ENCODE measurements around the gene RPL7L1.

The RPL7L1 gene

DNA sequence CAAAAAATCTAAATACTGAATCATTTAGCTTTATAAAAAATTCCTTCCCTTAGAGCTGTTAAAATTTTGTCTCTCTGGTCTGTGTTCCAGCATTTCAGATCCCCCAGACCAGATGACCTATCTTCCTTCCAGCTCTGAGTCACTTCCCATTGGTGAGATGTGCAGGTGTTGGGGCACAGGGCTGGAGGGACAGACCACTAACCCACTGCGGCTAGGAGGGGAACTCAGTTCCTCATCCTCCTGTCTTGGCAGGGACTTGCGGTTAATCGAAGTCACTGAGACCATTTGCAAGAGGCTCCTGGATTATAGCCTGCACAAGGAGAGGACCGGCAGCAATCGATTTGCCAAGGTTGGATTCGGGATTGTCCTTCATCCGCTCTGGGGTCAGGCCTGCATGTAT, 55.9 kb downstream of the RPL7L1 start:
- Mint-ChIP-seq H3K9me3 (no peaks in the 10 kb centered on the region), H3K27me3 (ENCODE audit: low read depth, poor library complexity) (no peaks in the 10 kb centered on the region), H3K27ac (no peak overlapping the region), H3K36me3 (ENCODE audit: low read depth) (peaks cover 56% of the 10 kb centered on the region), H3K4me3 (no peak overlapping the region), H3K4me1 (peaks cover 34% of the 10 kb centered on the region)
- DNase-seq = no peak
- TF ChIP-seq, protein P1, sequence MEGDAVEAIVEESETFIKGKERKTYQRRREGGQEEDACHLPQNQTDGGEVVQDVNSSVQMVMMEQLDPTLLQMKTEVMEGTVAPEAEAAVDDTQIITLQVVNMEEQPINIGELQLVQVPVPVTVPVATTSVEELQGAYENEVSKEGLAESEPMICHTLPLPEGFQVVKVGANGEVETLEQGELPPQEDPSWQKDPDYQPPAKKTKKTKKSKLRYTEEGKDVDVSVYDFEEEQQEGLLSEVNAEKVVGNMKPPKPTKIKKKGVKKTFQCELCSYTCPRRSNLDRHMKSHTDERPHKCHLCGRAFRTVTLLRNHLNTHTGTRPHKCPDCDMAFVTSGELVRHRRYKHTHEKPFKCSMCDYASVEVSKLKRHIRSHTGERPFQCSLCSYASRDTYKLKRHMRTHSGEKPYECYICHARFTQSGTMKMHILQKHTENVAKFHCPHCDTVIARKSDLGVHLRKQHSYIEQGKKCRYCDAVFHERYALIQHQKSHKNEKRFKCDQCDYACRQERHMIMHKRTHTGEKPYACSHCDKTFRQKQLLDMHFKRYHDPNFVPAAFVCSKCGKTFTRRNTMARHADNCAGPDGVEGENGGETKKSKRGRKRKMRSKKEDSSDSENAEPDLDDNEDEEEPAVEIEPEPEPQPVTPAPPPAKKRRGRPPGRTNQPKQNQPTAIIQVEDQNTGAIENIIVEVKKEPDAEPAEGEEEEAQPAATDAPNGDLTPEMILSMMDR (IDR thresholded peaks at IDR 0.05) = no peak

DNA sequence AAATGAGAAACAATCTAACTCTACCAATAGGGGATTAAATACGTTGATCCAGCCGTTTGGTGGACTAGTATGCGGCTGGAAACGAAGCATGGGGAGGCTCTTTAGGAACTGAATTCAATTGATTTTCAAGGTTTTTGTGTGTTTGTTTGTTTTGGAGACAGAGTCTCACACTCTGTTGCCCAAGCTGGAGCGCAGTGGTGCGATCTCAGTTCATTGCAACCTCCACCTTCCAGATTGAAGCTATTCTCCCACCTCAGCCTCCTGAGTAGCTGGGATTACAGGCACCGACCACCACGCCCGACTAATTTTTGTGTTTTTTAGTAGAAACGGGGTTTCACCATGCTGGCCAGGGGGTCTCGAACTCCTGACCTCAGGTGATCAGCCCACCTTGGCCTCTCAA, 57.0 kb downstream of the RPL7L1 start:
- DNase-seq = no peak
- Mint-ChIP-seq H3K27ac (no peak overlapping the region), H3K4me1 (peaks cover 24% of the 10 kb centered on the region), H3K36me3 (ENCODE audit: low read depth) (peaks cover 56% of the 10 kb centered on the region), H3K4me3 (no peak overlapping the region), H3K9me3 (no peaks in the 10 kb centered on the region), H3K27me3 (ENCODE audit: low read depth, poor library complexity) (no peaks in the 10 kb centered on the region)
- TF ChIP-seq, protein P1 (IDR thresholded peaks at IDR 0.05) = no peak

DNA sequence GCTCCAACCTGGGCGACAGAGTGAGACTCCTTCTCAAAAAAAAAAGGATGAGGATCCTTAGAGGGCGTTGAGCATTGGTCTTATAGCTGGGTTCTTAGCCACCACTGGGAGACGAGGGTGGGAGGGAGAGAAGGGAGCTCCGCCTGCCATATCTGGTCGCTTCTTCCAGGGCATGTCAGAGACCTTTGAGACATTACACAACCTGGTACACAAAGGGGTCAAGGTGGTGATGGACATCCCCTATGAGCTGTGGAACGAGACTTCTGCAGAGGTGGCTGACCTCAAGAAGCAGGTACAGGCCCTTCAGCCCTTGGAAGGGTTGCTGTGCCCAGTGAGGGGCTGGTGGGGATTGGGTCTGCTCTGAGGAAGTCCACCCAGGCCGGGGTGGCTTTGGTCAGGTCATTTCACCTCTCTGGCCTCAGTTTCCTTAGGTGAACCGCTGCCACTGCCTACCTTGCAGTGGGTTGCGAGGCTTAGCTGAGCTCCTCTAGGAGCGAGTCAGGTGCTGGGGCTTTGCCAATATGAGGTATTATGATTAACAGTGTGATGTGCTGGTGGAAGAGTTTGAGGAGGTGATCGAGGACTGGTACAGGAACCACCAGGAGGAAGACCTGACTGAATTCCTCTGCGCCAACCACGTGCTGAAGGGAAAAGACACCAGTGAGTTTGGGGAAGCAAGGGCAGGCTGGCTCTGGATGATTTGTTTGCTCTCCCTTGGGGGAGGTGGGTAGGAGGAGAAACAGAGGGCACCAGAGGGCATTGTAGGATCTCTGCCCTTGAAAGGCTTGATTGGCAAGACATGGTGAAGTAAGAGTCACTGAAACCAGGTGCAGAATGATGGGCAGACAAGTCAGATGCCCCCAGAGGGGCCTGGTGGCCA, 58.4 kb downstream of the RPL7L1 start:
- no peak for DNase-seq
- Mint-ChIP-seq H3K27me3 (ENCODE audit: low read depth, poor library complexity) (no peaks in the 10 kb centered on the region), H3K4me1 (peaks cover 13% of the 10 kb centered on the region), H3K27ac (peak overlapping the region; percentile 49), H3K4me3 (no peak overlapping the region), H3K9me3 (no peaks in the 10 kb centered on the region), H3K36me3 (ENCODE audit: low read depth) (peaks cover 46% of the 10 kb centered on the region)
- TF ChIP-seq, protein P1 (IDR thresholded peaks at IDR 0.05) = no peak

DNA sequence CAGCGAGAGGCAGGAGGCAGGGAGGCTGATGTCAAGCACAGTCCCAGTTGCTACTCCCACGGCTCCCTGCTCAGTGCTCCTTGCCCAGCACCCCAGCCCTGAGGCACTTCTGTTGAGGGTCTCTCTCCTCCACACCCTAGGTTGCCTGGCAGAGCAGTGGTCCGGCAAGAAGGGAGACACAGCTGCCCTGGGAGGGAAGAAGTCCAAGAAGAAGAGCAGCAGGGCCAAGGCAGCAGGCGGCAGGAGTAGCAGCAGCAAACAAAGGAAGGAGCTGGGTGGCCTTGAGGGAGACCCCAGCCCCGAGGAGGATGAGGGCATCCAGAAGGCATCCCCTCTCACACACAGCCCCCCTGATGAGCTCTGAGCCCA, 59.0 kb downstream of the RPL7L1 start:
- peaks cover 41% of the 10 kb centered on the region for H3K36me3 Mint-ChIP-seq (ENCODE audit: low read depth)
- H3K27me3 Mint-ChIP-seq (ENCODE audit: low read depth, poor library complexity) = no peaks in the 10 kb centered on the region
- no peak for DNase-seq
- peak overlapping the region; percentile 49 for H3K27ac Mint-ChIP-seq
- peaks cover 7% of the 10 kb centered on the region for H3K4me1 Mint-ChIP-seq
- no peaks in the 10 kb centered on the region for H3K9me3 Mint-ChIP-seq
- H3K4me3 Mint-ChIP-seq = no peak overlapping the region
- TF ChIP-seq, protein P1 (IDR thresholded peaks at IDR 0.05) = no peak

DNA sequence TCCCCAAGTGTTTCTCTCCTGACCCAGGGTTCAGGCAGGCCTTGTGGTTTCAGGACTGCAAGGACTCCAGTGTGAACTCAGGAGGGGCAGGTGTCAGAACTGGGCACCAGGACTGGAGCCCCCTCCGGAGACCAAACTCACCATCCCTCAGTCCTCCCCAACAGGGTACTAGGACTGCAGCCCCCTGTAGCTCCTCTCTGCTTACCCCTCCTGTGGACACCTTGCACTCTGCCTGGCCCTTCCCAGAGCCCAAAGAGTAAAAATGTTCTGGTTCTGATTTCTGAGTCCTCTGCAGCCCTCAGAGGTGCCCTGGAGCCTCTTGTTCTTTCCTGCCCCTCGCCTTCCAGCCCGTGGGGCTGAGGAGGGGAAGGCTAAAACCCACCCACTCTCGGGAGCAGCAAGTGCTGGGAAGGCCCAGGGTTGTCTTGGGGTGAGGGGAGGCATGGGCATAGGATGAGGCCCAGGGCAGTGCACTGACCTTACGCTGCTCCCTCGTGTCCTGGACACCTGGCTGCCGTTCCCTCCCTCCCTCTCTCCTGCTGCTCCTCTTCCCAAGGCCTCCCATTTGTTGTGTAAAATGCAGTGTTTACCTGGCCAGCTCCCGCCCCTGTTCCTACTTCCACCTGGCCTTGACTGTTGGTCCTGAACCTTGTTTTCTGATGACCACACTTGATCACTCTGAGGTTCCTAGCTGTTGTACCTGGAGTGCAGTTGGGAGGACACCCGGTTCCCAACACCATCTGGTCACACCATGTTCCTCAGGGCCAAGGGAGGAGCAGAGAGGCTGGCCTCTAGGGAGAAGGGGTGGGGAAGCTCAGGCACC, 59.8 kb downstream of the RPL7L1 start:
- H3K27me3 Mint-ChIP-seq (ENCODE audit: low read depth, poor library complexity) = no peaks in the 10 kb centered on the region
- no peak for DNase-seq

More for the DNA sequence above, 59.8 kb downstream of the RPL7L1 start:
- H3K4me3 Mint-ChIP-seq = no peak overlapping the region
- peak overlapping the region; percentile 55 for H3K27ac Mint-ChIP-seq
- TF ChIP-seq, protein P1 (IDR thresholded peaks at IDR 0.05) = no peak
- H3K4me1 Mint-ChIP-seq = peaks cover 5% of the 10 kb centered on the region
- peaks cover 41% of the 10 kb centered on the region for H3K36me3 Mint-ChIP-seq (ENCODE audit: low read depth)
- H3K9me3 Mint-ChIP-seq = no peaks in the 10 kb centered on the region

Measured in nephron progenitor cell (in vitro differentiated cells).